ENCODE measurements around the gene USP35.

- TF ChIP-seq CTCF (IDR thresholded peaks at IDR 0.05) (no peak), POLR2AphosphoS5 (IDR thresholded peaks at IDR 0.05; ENCODE audit: low read depth, low read length) (no peak)
- TF ChIP-seq, protein P1, sequence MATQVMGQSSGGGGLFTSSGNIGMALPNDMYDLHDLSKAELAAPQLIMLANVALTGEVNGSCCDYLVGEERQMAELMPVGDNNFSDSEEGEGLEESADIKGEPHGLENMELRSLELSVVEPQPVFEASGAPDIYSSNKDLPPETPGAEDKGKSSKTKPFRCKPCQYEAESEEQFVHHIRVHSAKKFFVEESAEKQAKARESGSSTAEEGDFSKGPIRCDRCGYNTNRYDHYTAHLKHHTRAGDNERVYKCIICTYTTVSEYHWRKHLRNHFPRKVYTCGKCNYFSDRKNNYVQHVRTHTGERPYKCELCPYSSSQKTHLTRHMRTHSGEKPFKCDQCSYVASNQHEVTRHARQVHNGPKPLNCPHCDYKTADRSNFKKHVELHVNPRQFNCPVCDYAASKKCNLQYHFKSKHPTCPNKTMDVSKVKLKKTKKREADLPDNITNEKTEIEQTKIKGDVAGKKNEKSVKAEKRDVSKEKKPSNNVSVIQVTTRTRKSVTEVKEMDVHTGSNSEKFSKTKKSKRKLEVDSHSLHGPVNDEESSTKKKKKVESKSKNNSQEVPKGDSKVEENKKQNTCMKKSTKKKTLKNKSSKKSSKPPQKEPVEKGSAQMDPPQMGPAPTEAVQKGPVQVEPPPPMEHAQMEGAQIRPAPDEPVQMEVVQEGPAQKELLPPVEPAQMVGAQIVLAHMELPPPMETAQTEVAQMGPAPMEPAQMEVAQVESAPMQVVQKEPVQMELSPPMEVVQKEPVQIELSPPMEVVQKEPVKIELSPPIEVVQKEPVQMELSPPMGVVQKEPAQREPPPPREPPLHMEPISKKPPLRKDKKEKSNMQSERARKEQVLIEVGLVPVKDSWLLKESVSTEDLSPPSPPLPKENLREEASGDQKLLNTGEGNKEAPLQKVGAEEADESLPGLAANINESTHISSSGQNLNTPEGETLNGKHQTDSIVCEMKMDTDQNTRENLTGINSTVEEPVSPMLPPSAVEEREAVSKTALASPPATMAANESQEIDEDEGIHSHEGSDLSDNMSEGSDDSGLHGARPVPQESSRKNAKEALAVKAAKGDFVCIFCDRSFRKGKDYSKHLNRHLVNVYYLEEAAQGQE (IDR thresholded peaks at IDR 0.05; ENCODE audit: insufficient read depth in 1 of 2, low read depth in 2 of 2, low read length in 1 of 2), result no peak
These were observed 45.3 kb downstream of the USP35 start for GRCh38 chr11:78234006-78234405.

Data from Panc1 (cell line).